PC-3 (cell line): ENCODE measurements around the gene GDPD1.

Experiments
- EZH2 ChIP-seq: fragments of 300-600 bp; sonication (generic); IDR thresholded peaks from one replicate; pipeline ENCODE4 v1.6.1; 2017; ENCODE audit warnings: antibody characterized with exemption, mild to moderate bottlenecking, low read length; ENCODE audit not compliant: unreplicated experiment
- EZH2phosphoT487 ChIP-seq: fragments of 300-600 bp; sonication (generic); IDR thresholded peaks from 2 replicates; pipeline ENCODE4 v1.6.1; 2018; ENCODE audit warnings: mild to moderate bottlenecking, antibody characterized with exemption, low read length, borderline replicate concordance
- TF ChIP-seq, protein P1 (sequence below): fragments of 300-600 bp; sonication (generic); conservative IDR thresholded peaks from 2 replicates; pipeline ENCODE4 v1.5.1; 2017; ENCODE audit warnings: antibody characterized with exemption, low read depth, mild to moderate bottlenecking, low read length

DNA sequence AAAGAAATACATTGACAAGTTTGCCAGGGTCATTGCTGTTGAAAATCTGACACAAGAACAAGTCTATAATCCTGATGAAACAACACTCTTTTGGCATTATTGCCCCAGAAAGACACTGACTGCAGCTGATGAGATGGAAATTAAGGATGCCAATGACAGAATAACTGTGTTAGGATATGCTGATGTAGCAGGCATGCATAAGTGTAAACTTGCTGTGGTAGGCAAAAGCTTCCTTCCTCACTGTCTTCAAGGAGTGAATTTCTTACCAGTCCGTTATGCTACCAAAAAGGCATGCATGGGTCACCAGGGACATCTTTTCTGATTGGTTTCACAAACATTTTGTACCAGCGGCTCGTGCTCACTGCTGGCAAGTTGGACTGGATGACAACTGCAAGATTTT, 10.5 kb downstream of the GDPD1 start:
- TF ChIP-seq, protein P1, sequence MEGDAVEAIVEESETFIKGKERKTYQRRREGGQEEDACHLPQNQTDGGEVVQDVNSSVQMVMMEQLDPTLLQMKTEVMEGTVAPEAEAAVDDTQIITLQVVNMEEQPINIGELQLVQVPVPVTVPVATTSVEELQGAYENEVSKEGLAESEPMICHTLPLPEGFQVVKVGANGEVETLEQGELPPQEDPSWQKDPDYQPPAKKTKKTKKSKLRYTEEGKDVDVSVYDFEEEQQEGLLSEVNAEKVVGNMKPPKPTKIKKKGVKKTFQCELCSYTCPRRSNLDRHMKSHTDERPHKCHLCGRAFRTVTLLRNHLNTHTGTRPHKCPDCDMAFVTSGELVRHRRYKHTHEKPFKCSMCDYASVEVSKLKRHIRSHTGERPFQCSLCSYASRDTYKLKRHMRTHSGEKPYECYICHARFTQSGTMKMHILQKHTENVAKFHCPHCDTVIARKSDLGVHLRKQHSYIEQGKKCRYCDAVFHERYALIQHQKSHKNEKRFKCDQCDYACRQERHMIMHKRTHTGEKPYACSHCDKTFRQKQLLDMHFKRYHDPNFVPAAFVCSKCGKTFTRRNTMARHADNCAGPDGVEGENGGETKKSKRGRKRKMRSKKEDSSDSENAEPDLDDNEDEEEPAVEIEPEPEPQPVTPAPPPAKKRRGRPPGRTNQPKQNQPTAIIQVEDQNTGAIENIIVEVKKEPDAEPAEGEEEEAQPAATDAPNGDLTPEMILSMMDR = no peak
- TF ChIP-seq EZH2 = no peak
- no peak for TF ChIP-seq EZH2phosphoT487
